IPS-18c (cell line): Measurements from ENCODE around the gene CAMP.

Experiments
- H3K4me3 ChIP-seq: 2 replicates; pipeline ENCODE4 v1.7.0; 2013; ENCODE audit warnings: low read depth, mild to moderate bottlenecking, low read length, moderate library complexity; ENCODE audit not compliant: insufficient read depth
- H3K9me3 ChIP-seq: one replicate; pipeline ENCODE4 v1.6.1; 2013; ENCODE audit warnings: mild to moderate bottlenecking, low read length, moderate library complexity; ENCODE audit not compliant: control insufficient read depth, insufficient read depth

The CAMP gene

DNA sequence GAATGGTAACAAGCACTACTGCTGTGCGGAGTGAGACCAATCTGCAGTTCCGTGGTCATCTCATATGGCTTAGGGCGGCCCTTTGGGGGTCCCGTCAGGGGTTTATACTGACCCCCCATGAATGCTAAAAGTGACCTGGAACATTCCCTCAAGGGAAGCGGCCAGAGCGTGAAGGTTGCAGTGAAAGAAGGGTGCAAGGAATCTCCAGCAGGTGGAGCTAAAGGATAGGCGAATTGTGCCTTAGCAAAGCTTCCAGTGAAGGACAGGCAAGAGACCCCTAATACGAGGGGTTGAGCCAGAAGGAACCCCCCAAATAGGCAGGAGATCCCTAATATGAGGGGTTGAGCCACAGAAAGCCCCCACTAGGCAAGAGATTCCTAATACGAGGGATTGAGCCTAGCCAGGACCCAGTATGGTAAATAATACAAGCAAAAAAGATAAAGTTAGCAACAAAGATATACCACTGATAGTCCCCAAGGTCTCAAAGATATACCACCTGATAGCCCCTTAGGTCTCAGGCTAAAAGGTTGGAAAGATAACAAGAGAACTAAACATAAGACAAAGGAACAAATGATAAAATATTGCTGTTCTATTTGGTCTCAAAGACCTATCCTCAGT is 50.4 kb downstream of the CAMP start:
- Histone ChIP-seq H3K4me3 (no peak overlapping the region), H3K9me3 (peaks cover 2% of the 10 kb centered on the region)

DNA sequence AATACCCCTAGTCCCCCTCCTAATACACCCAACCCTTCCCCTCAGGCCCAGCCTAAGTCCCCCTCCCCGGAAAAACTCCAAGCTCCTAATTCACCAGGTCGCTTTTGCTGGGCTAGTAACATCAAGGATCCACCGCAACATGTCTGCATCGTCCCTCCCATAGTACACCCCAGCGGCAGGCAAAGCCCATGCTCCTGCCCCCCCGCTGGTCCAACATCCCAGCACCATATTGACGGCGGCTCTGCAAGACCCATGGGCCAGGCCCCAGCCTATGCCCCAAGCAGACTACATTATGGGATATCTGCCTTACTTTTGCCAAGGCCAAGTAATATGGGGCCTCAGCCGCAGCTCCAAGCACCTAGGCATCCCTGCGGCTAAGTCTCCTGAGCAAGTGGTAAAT is 51.2 kb downstream of the CAMP start:
- Histone ChIP-seq H3K9me3 (peaks cover 2% of the 10 kb centered on the region), H3K4me3 (no peak overlapping the region)
